Neural cell (in vitro differentiated cells): ENCODE results near the gene SDSL. TPM values are rescaled to one million over a fixed set of nuclear protein-coding genes. Genes with fewer than 3 reads are reported as not detected.

ENCODE experiments used
- polyA plus RNA-seq: library from polyadenylated mRNA; depleted of rRNA; stranded (reverse); fragments of >200 nt; gene quantifications from 2 replicates; pipeline ENCODE4 v1.2.3, GENCODE V29; 2014

Gene SDSL
- polyA plus RNA-seq, 1 donor from 2014 or later = 2.7 TPM

Other genes starting within 250 kb of the SDSL start
- gene DDX54, start 236.9 kb upstream of the SDSL start, polyA plus RNA-seq = 52.2 and 63.3 TPM in 2 replicates
- 22.8 and 23.3 TPM in 2 replicates for gene RITA1, start 236.7 kb upstream of the SDSL start, polyA plus RNA-seq
- gene TPCN1, start 200.9 kb upstream of the SDSL start, polyA plus RNA-seq = 3.8 and 4.0 TPM in 2 replicates
- 1.1 TPM in 2 replicates for gene SLC8B1, start 87.3 kb upstream of the SDSL start, polyA plus RNA-seq
- 4.8 and 6.7 TPM in 2 replicates for gene PLBD2, start 63.8 kb upstream of the SDSL start, polyA plus RNA-seq
- not detected in 2 replicates for gene SDS, start 18.5 kb upstream of the SDSL start, polyA plus RNA-seq
- 2.0 and 3.8 TPM in 2 replicates for gene LHX5, start 49.5 kb downstream of the SDSL start, polyA plus RNA-seq